Measurements from ENCODE around the gene STH.

DNA sequence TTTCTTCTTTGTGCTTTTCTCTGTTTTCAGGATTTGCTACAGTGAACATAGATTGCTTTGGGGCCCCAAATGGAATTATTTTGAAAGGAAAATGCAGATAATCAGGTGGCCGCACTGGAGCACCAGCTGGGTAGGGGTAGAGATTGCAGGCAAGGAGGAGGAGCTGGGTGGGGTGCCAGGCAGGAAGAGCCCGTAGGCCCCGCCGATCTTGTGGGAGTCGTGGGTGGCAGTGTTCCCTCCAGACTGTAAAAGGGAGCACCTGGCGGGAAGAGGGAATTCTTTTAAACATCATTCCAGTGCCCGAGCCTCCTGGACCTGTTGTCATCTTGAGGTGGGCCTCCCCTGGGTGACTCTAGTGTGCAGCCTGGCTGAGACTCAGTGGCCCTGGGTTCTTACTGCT lies 1.2 kb downstream of the STH start:
- TF ChIP-seq, protein P1, sequence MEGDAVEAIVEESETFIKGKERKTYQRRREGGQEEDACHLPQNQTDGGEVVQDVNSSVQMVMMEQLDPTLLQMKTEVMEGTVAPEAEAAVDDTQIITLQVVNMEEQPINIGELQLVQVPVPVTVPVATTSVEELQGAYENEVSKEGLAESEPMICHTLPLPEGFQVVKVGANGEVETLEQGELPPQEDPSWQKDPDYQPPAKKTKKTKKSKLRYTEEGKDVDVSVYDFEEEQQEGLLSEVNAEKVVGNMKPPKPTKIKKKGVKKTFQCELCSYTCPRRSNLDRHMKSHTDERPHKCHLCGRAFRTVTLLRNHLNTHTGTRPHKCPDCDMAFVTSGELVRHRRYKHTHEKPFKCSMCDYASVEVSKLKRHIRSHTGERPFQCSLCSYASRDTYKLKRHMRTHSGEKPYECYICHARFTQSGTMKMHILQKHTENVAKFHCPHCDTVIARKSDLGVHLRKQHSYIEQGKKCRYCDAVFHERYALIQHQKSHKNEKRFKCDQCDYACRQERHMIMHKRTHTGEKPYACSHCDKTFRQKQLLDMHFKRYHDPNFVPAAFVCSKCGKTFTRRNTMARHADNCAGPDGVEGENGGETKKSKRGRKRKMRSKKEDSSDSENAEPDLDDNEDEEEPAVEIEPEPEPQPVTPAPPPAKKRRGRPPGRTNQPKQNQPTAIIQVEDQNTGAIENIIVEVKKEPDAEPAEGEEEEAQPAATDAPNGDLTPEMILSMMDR (IDR thresholded peaks at IDR 0.05; ENCODE audit: insufficient read depth, low read depth, low read length), result no peak
- no peak for TF ChIP-seq EZH2 (IDR thresholded peaks at IDR 0.05; ENCODE audit: insufficient read depth, low read length)
